Measurements from ENCODE around the gene ITGB4.

ITGB4 gene

GRCh38 chr17:75733471-75733870, 12.2 kb downstream of the ITGB4 start:
- no peak for DNase-seq

DNA sequence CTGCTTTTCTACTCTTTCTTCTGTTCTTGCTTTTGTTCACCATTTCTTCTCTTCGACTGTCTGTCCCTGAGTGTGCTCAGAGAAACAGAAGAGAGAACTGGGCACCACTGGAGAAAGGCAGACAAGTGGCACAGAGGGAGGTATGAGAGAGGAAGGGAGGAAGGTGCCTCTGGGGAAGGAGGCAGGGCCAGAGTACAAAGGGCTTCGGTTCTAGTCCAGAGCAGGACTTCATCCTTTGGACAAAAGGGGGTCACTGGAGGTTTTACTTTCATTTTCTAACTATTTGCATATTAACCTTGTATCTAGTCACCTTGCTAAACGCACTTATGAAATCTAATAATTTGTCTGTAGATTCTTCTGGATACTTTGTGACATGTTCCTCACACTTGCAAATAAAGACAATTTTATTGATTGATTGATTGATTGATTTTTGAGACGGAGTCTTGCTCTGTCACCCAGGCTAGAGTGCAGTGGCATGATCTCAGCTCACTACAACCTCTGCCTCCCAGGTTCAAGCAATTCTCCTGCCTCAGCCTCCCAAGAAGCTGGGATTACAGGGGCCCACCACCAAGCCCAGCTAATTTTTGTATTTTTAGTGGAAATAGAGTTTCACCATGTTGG, 13.5 kb downstream of the ITGB4 start:
- no peak for DNase-seq

- no peak for DNase-seq
These were observed 15.0 kb downstream of the ITGB4 start for GRCh38 chr17:75736173-75736835.

- no peak for DNase-seq
These were observed 16.1 kb downstream of the ITGB4 start for GRCh38 chr17:75737133-75737962.

DNA sequence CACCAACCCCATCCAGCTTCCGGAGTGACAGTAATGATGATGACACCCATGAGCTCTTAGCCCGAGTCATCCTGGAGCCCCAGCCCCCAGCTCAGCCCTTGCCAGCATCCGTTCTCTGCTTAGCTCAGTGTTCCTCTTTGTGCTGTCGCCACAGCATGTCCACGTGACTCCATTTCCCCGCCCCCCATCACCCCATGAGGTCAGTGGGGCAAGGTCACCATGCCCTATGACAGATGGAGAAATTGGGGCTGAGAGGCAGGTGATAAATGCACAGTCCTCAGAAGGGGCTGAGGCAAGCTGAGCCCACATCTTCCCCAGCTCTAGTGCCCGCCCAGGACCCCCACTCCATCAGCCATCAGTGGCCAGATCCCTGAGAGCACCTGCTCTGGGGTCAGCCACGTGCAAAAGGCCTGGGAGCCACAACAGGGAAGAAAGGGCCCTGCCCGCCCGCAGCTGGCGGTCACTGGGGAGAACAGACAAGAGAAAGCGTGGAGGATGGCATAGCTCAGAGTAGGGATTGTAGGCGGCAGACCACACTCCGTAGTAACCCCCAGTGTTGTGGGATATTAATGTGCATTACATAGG, 17.1 kb downstream of the ITGB4 start:
- DNase-seq: no peak

DNA sequence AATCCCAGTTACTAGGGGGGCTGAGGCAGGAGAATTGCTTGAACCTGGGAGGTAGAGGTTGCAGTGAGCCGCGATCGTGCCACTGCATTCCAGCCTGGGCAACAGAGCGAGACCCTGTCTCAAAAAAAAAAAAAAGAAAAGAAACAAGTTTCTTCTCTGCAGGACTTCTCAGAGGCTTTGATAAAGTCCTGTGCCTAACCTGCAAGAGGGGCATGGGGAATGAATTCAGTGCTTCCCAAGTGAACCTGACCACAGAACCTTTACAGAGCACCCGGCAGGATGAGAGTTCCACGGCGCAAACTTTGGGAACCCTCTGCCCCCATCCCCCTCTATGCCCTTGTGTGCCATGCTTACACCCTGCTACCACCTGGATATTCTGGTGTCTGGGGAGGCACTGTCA, 17.9 kb downstream of the ITGB4 start:
- no peak for DNase-seq

GRCh38 chr17:75739801-75740200, 18.5 kb downstream of the ITGB4 start:
- DNase-seq: no peak

DNA sequence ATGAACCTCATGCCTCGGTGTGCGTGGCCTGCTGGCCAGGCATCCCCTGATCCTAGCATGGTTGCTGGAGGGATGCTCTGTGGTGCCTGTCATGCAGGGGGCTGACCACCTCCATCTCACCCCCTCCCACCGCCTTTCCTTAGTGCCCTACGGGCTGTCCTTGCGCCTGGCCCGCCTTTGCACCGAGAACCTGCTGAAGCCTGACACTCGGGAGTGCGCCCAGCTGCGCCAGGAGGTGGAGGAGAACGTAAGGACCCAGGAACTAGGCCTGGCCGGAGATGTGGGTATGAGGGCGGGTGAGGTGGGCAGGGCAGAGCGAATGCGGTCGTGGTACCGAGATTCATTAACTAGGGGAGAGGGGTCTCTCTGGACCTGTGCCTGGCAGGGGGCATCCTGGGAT, 19.0 kb downstream of the ITGB4 start:
- no peak for DNase-seq

DNA sequence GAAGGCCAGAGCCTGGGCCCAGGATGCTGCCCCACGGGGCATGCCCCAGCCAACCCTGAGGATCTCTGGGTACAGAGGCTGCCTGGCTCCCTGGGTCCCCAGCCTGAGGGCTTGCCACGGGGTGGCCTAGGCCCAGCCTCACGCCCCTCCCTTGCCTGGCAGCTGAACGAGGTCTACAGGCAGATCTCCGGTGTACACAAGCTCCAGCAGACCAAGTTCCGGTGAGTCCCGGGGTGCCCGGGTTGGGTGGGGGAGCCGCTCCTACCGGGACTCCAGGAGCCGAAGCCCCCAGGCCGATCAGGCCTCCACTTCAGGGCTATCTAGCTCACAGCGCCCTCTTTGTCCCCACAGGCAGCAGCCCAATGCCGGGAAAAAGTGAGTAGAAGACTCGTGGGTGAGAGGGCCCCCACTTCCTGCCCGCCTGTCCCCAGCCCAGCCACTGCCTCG, 19.4 kb downstream of the ITGB4 start:
- DNase-seq: no peak

- no peak for DNase-seq
These were observed 21.1 kb downstream of the ITGB4 start for GRCh38 chr17:75742337-75742736.

DNA sequence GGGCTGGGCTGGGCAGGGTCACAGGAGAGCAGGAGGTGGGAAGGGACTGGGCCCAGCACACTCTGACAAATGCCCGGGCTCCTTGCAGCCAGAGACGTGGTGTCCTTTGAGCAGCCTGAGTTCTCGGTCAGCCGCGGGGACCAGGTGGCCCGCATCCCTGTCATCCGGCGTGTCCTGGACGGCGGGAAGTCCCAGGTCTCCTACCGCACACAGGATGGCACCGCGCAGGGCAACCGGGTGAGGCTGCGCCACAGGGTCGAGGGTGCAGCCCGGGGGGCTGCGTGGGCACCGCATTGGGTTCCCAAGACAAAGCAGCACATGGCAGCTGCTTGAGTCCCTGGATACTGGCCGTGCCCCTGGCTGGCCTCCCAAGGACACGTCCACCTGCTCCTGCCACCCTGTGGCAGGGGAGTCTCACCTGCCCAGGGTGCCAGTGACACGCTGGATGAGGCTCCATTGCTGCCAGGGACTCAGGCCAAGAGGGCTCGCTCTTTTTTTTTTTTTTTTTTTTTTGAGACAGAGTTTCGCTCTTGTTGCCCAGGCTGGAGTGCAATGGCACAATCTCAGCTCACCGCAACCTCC, 22.5 kb downstream of the ITGB4 start:
- no peak for DNase-seq

DNA sequence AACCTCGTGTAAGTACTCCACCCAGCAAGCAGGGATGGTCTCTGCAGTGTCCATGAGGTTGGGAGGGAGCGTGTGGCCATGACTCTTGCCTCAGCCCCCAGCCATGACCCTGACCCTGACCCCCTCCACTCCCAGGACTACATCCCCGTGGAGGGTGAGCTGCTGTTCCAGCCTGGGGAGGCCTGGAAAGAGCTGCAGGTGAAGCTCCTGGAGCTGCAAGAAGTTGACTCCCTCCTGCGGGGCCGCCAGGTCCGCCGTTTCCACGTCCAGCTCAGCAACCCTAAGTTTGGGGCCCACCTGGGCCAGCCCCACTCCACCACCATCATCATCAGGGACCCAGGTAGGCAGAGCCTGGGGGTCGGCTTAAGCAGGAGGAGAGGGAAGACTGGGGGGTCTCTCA, 27.4 kb downstream of the ITGB4 start:
- DNase-seq: no peak

DNA sequence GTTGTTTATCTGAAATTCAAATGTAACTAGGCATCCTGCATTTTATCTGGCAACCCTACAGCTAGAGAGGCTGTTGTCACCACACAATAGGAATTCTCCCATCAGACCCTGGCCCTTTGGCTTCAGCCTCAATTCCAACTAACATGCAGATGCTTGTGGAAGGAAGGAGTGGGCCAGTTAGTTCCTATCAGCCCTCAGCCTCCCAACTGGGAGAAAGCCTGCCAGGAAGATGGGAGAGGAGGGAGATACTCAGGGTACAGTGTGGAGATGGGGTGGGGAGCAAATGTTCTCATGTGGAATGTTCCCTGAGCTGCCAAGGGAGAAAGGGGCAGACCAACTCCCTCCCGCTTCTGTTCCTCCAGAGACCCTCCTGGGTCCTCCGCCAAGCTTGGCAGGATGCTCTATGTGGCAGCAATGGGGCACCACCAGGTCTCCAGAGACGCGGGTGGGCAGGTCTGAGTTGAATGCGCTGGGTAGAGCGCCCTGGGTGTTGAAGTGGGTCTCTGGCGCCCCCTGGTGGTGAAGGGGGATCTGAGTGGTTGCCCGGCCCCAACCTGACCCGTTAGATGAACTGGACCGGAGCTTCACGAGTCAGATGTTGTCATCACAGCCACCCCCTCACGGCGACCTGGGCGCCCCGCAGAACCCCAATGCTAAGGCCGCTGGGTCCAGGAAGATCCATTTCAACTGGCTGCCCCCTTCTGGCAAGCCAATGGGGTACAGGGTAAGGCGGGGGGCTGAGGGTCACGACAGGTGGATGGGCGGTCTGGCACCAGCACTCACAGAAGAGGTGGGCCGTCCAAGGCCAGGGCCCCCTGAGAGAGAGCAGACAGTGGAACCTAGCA, 28.5 kb downstream of the ITGB4 start:
- DNase-seq: no peak

DNA sequence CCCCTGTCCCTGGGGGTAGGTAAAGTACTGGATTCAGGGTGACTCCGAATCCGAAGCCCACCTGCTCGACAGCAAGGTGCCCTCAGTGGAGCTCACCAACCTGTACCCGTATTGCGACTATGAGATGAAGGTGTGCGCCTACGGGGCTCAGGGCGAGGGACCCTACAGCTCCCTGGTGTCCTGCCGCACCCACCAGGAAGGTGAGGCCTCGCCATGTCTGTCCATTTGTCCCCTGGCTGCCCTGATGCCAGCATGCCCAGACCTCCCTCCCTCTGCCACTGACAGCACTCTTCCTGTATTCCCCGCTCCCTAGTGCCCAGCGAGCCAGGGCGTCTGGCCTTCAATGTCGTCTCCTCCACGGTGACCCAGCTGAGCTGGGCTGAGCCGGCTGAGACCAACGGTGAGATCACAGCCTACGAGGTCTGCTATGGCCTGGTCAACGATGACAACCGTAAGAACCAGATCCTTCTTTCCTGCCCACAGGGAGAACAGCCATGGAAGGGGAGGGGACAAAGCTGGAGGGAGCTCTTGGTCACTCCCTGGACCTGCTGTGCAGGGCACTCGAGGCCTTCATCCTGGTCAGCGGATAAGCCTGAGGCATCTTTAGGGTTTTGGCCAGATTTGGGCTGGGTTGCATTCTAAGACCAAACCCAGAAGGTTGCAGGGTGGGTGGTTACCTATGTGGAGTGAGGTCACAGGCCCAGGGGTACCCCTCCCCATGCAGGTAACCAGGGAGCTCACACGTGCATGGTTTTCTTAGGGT, 29.6 kb downstream of the ITGB4 start:
- no peak for DNase-seq

GRCh38 chr17:75751676-75752404, 30.6 kb downstream of the ITGB4 start:
- no peak for DNase-seq

DNA sequence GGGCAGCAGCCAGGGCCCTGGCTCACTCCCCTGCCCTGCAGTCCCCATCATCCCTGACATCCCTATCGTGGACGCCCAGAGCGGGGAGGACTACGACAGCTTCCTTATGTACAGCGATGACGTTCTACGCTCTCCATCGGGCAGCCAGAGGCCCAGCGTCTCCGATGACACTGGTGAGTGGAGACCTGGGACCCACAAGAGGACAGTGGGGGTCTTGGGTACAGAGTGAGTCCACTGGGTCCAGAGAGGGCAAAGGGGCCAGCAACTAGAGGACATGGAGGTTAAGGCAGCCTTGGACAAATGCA, 31.1 kb downstream of the ITGB4 start:
- DNase-seq: no peak

DNA sequence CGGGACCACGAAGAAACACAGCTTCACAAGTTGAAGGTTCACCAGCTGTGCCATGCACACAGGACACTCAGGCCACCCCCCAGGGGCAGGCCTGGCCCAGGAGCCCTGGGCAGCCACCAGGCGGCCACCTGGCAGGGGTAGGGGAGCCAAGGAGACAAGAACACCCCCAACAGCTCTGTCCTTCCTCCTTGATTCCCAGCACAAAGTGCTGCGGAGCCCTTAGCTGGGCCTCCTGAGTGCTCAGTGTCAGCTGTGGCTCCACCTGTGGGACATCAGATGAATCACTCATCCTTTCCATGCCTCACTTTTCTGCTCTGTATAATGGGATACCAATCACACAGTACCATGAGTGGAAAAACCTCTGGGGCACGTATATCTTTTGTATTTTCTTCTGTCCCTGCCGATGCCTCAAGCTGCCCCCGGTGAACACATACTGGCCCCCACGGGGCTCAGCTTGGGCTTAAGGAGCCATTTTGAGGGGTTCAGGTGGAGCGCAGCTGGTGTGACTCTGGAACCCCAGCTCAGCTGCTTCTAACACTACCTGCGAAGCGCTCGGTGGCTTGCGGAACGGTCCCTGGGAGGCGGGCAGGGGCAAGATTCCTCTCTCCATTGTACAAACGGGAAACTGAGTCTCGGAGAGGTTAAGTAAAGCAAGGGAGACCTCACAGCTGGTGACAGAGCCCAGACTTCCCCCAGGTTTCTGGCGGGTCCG, 31.7 kb downstream of the ITGB4 start:
- no peak for DNase-seq

- DNase-seq: no peak
These were observed 32.5 kb downstream of the ITGB4 start for GRCh38 chr17:75753514-75754377.

All from NCI-H1417 treated with DMSO at 0.1 percent for 48 hours (cell line).